ENCODE data around the gene IFI44. TPM values are rescaled to one million over a fixed set of nuclear protein-coding genes. Genes with fewer than 3 reads are reported as not detected.

Gene IFI44
- total and polyA plus RNA-seq, 10 of the 15 experiments (the other 5 are each of a cell fraction or from before 2014, with no cell fraction given) = 37.7 to 272 (median 90.9) TPM

GRCh38 chr1:78606274-78606673 is 43.4 kb upstream of the IFI44 start:
- Histone ChIP-seq H3K4me2 (ENCODE audit: control insufficient read depth, insufficient read depth) (no peak overlapping the region), H3K9me3 (replicated peaks; ENCODE audit: control insufficient read depth, insufficient read depth, low read length) (no peaks in the 10 kb centered on the region), H3K9ac (ENCODE audit: control insufficient read depth, insufficient read depth, low read length) (no peak overlapping the region), H2AFZ (ENCODE audit: control insufficient read depth, low read depth, low read length) (no peak overlapping the region), H3K36me3 (ENCODE audit: control insufficient read depth in 2 of 2, insufficient read depth in 2 of 2, low read length in 1 of 2) (no peaks in the 10 kb centered on the region), H3K27ac (ENCODE audit: control insufficient read depth, insufficient read depth) (no peak overlapping the region), H3K79me2 (ENCODE audit: control insufficient read depth, insufficient read depth, low read length) (no peaks in the 10 kb centered on the region), H3K4me3 (no peak overlapping the region), H3K4me1 (ENCODE audit: control insufficient read depth, insufficient read depth, low read length) (no peaks in the 10 kb centered on the region), H4K20me1 (ENCODE audit: control insufficient read depth, insufficient read depth) (no peaks in the 10 kb centered on the region), H3K27me3 (replicated peaks in 1 of 2; ENCODE audit: control insufficient read depth in 2 of 2, insufficient read depth in 2 of 2, low read length in 1 of 2) (no peaks in the 10 kb centered on the region)
- ChIA-PET POLR2A (interaction anchor here (0.7 kb wide), 1 partner anchor 69 kb away, joined by 4 read pairs; no protein-coding TSS in a partner anchor), CTCF (interaction anchor here (1.2 to 5.8 kb wide), 8 partner anchors 8 to 476 kb away, joined by 3 to 76 read pairs (median 10); no protein-coding TSS in a partner anchor), RAD21 (ENCODE audit: unreplicated experiment) (interaction anchor here (0.7 to 4.9 kb wide), 4 partner anchors 43 to 492 kb away, joined by 3 to 34 read pairs (median 8); partner anchors contain the start of gene IFI44), SMC1A (ENCODE audit: uncharacterized antibody, unreplicated experiment) (interaction anchor here (1.1 to 4.6 kb wide), 7 partner anchors 11 to 479 kb away, joined by 3 to 41 read pairs (median 5); no protein-coding TSS in a partner anchor)
- no TSS peak for BruUV-seq (replicated peaks)
- ATAC-seq = no peak
- no peak for DNase-seq (ENCODE audit: low read depth, low spot score)
- no peak for FAIRE-seq
- in situ Hi-C loops (cut with MboI) = loop anchor here (5.0 kb wide), 1 partner anchor 474 kb away; no protein-coding TSS in a partner anchor
- TF ChIP-seq ZNF207 (IDR thresholded peaks at IDR 0.05; ENCODE audit: borderline replicate concordance) = no peak
- TF ChIP-seq KDM1A (IDR thresholded peaks at IDR 0.05; ENCODE audit: borderline replicate concordance) = no peak
- no peak for TF ChIP-seq RUNX3 (IDR thresholded peaks at IDR 0.05; ENCODE audit: low read length)
- WGBS (ENCODE audit: insufficient coverage, insufficient replicate concordance, low lambda C conversion rate, missing lambda C conversion rate) = 65% methylated on average over 2 of the region's 2 CpGs
- intact Hi-C loops (cut with micrococcal nuclease; ENCODE audit: unreplicated experiment) = loop anchor here (10.0 kb wide), 1 partner anchor 231 kb away; no protein-coding TSS in a partner anchor

GRCh38 chr1:78607334-78607927 is 42.2 kb upstream of the IFI44 start:
- BruUV-seq (replicated peaks) = no TSS peak
- H3K4me3 ChIP-seq = no peak overlapping the region
- no peak overlapping the region for H3K27ac ChIP-seq (ENCODE audit: control insufficient read depth, insufficient read depth)
- ChIA-PET SMC1A (ENCODE audit: uncharacterized antibody, unreplicated experiment) (interaction anchor here (0.6 to 4.6 kb wide), 13 partner anchors 10 to 1285 kb away, joined by 3 to 41 read pairs (median 4); partner anchors contain the start of gene IFI44L), RAD21 (ENCODE audit: unreplicated experiment) (interaction anchor here (1.7 to 4.9 kb wide), 5 partner anchors 10 to 493 kb away, joined by 5 to 34 read pairs (median 7); no protein-coding TSS in a partner anchor), POLR2A (no interaction called here), CTCF (interaction anchor here (1.0 to 5.8 kb wide), 16 partner anchors 10 to 480 kb away, joined by 3 to 76 read pairs (median 6); partner anchors contain the start of gene IFI44L)
- ATAC-seq (peak; percentile 61), FAIRE-seq (no peak), DNase-seq (ENCODE audit: low read depth, low spot score) (no peak)
- 56% methylated on average over 5 of the region's 5 CpGs for WGBS (ENCODE audit: insufficient coverage, insufficient replicate concordance, low lambda C conversion rate, missing lambda C conversion rate)
- no peaks in the 10 kb centered on the region for H4K20me1 ChIP-seq (ENCODE audit: control insufficient read depth, insufficient read depth)
- H3K79me2 ChIP-seq (ENCODE audit: control insufficient read depth, insufficient read depth, low read length) = no peaks in the 10 kb centered on the region
- no peak overlapping the region for H3K4me2 ChIP-seq (ENCODE audit: control insufficient read depth, insufficient read depth)
- no peaks in the 10 kb centered on the region for H3K36me3 ChIP-seq (ENCODE audit: control insufficient read depth in 2 of 2, insufficient read depth in 2 of 2, low read length in 1 of 2)
- no peaks in the 10 kb centered on the region for H3K27me3 ChIP-seq (replicated peaks in 1 of 2; ENCODE audit: control insufficient read depth in 2 of 2, insufficient read depth in 2 of 2, low read length in 1 of 2)
- no peaks in the 10 kb centered on the region for H3K4me1 ChIP-seq (ENCODE audit: control insufficient read depth, insufficient read depth, low read length)
- in situ Hi-C loops (cut with MboI) (loop anchor here (5.0 kb wide), 1 partner anchor 475 kb away; no protein-coding TSS in a partner anchor), intact Hi-C loops (cut with micrococcal nuclease; ENCODE audit: unreplicated experiment) (loop anchor here (1.0 to 10.0 kb wide), 3 partner anchors 233 to 477 kb away; no protein-coding TSS in a partner anchor)
- TF ChIP-seq RAD51 (IDR thresholded peaks at IDR 0.05) (no peak), SMC3 (IDR thresholded peaks at IDR 0.05; ENCODE audit: borderline replicate concordance, low read length) (peak; percentile 61; the same call in 1 of the 2 replicates), RAD21 (IDR thresholded peaks at IDR 0.05; ENCODE audit: insufficient read depth, low read depth, low read length) (peak; percentile 62), SKIL (IDR thresholded peaks at IDR 0.05; ENCODE audit: low read depth, poor library complexity, severe bottlenecking) (no peak), IRF4 (IDR thresholded peaks at IDR 0.05; ENCODE audit: low read depth, low read length) (no peak), EP300 (IDR thresholded peaks at IDR 0.05; ENCODE audit: borderline replicate concordance in 1 of 2, control insufficient read depth in 1 of 2, low read depth in 2 of 2, low read length in 2 of 2) (no peak)
- TF ChIP-seq, protein P1, sequence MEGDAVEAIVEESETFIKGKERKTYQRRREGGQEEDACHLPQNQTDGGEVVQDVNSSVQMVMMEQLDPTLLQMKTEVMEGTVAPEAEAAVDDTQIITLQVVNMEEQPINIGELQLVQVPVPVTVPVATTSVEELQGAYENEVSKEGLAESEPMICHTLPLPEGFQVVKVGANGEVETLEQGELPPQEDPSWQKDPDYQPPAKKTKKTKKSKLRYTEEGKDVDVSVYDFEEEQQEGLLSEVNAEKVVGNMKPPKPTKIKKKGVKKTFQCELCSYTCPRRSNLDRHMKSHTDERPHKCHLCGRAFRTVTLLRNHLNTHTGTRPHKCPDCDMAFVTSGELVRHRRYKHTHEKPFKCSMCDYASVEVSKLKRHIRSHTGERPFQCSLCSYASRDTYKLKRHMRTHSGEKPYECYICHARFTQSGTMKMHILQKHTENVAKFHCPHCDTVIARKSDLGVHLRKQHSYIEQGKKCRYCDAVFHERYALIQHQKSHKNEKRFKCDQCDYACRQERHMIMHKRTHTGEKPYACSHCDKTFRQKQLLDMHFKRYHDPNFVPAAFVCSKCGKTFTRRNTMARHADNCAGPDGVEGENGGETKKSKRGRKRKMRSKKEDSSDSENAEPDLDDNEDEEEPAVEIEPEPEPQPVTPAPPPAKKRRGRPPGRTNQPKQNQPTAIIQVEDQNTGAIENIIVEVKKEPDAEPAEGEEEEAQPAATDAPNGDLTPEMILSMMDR (IDR thresholded peaks at IDR 0.05 in 2 of 3, conservative IDR thresholded peaks at IDR 0.05 in 1 of 3; ENCODE audit: control insufficient read depth in 2 of 3, extremely low read depth in 1 of 3, insufficient read depth in 1 of 3, low read depth in 3 of 3, low read length in 3 of 3) = peak; percentile 30 to 51 (median 31); a peak in 4 of 6 replicates
- no peak overlapping the region for H3K9ac ChIP-seq (ENCODE audit: control insufficient read depth, insufficient read depth, low read length)
- H3K9me3 ChIP-seq (replicated peaks; ENCODE audit: control insufficient read depth, insufficient read depth, low read length) = no peaks in the 10 kb centered on the region
- H2AFZ ChIP-seq (ENCODE audit: control insufficient read depth, low read depth, low read length) = no peak overlapping the region
